GM12891 (cell line): ENCODE measurements around the gene GLRX5.
"Not testable (repeated sequence)": the region's sequence is repeated elsewhere in the genome, so short reads cannot be mapped to it uniquely, and the experiment has no call there.

Experiments used
- POLR2A ChIP-seq: IDR thresholded peaks from 2 replicates; pipeline ENCODE4 v1.6.1; 2011; ENCODE audit warnings: low read depth, low read length, control low read depth
- POLR2AphosphoS5 ChIP-seq: IDR thresholded peaks from 2 replicates; pipeline ENCODE4 v1.6.1; 2011; ENCODE audit warnings: low read depth, low read length, control low read depth

GRCh38 chr14:95583836-95584617 lies 49.2 kb downstream of the GLRX5 start:
- not testable (repeated sequence) for TF ChIP-seq POLR2A, POLR2AphosphoS5
